NCI-H345 treated with DMSO at 0.1 percent for 48 hours (cell line): Measurements from ENCODE around the gene RPS6KA6.

Experiments
- DNase-seq: peaks from one replicate; lab custom pipeline; 2025; ENCODE audit not compliant: unreplicated experiment; lab: John Stamatoyannopoulos, UW

RPS6KA6 gene

GRCh38 chrX:84187533-84188319 is at the start of gene RPS6KA6:
RPS6KA6 (minus strand) TSS chrX:84188199; CDS start chrX:84187899, 300 bp downstream.
- DNase-seq: peak; percentile 7

GRCh38 chrX:84224741-84225140 is 36.7 kb upstream of the RPS6KA6 start:
- no peak for DNase-seq

- no peak for DNase-seq
Observed at GRCh38 chrX:84223261-84223660, 35.3 kb upstream of the RPS6KA6 start.

- no peak for DNase-seq
Observed at GRCh38 chrX:84221181-84221580, 33.2 kb upstream of the RPS6KA6 start.

GRCh38 chrX:84219551-84219950 is 31.6 kb upstream of the RPS6KA6 start:
- no peak for DNase-seq

- no peak for DNase-seq
Observed at GRCh38 chrX:84218726-84219125, 30.7 kb upstream of the RPS6KA6 start.

- no peak for DNase-seq
Observed at GRCh38 chrX:84216881-84217280, 28.9 kb upstream of the RPS6KA6 start.

GRCh38 chrX:84216406-84216805 is 28.4 kb upstream of the RPS6KA6 start:
- DNase-seq: peak; percentile 10

GRCh38 chrX:84205276-84205675 is 17.3 kb upstream of the RPS6KA6 start:
- DNase-seq: no peak

GRCh38 chrX:84199688-84200087 is 11.7 kb upstream of the RPS6KA6 start:
- DNase-seq: no peak

- DNase-seq: no peak
Observed at GRCh38 chrX:84197550-84197949, 9.6 kb upstream of the RPS6KA6 start.

- DNase-seq: no peak
Observed at GRCh38 chrX:84192006-84192405, 4.0 kb upstream of the RPS6KA6 start.

- no peak for DNase-seq
Observed at GRCh38 chrX:84189125-84189524, 1.1 kb upstream of the RPS6KA6 start.

GRCh38 chrX:84188320-84188834 is 378 bp upstream of the RPS6KA6 start:
- peak; percentile 81 for DNase-seq

GRCh38 chrX:84186603-84187532 is 1.1 kb downstream of the RPS6KA6 start:
- peak; percentile 12 for DNase-seq

GRCh38 chrX:84182516-84182915 is 5.5 kb downstream of the RPS6KA6 start:
- DNase-seq: no peak

GRCh38 chrX:84175958-84176357 is 12.0 kb downstream of the RPS6KA6 start:
- DNase-seq: no peak

GRCh38 chrX:84175274-84175673 is 12.7 kb downstream of the RPS6KA6 start:
- DNase-seq: no peak

GRCh38 chrX:84174348-84174747 is 13.7 kb downstream of the RPS6KA6 start:
- no peak for DNase-seq

GRCh38 chrX:84170931-84171330 is 17.1 kb downstream of the RPS6KA6 start:
- DNase-seq: no peak

- no peak for DNase-seq
Observed at GRCh38 chrX:84168574-84168973, 19.4 kb downstream of the RPS6KA6 start.

GRCh38 chrX:84168095-84168494 is 19.9 kb downstream of the RPS6KA6 start:
- no peak for DNase-seq
